Ascending aorta (tissue), 2 donors: ENCODE measurements around the gene DPYD. TPM values are rescaled to one million over a fixed set of nuclear protein-coding genes. Genes with fewer than 3 reads are reported as not detected.

Experiments
- DNase-seq, 2 donors: peaks; one replicate each; pipeline ENCODE4 v3.0.0-alpha.2; 2019; ENCODE audit warnings: low spot score in 2 of 2
- H3K27ac ChIP-seq, 2 donors: fragments of 200-600 bp; sonication (generic); one replicate each; pipeline ENCODE4 v1.5.1; 2016 to 2017; ENCODE audit warnings: mild to moderate bottlenecking in 1 of 2
- H3K27me3 ChIP-seq: fragments of 200-600 bp; sonication (generic); one replicate; pipeline ENCODE4 v1.5.1; 2017
- H3K36me3 ChIP-seq, 2 donors: fragments of 200-600 bp; sonication (generic); one replicate each; pipeline ENCODE4 v1.5.1; 2016
- H3K4me1 ChIP-seq, 2 donors: fragments of 200-600 bp; sonication (generic); one replicate each; pipeline ENCODE4 v1.5.1; 2016 to 2017; ENCODE audit warnings: mild to moderate bottlenecking in 1 of 2
- H3K4me3 ChIP-seq, 2 donors: fragments of 200-600 bp; sonication (generic); one replicate each; pipeline ENCODE4 v1.5.1; 2016 to 2017; ENCODE audit warnings: mild to moderate bottlenecking in 1 of 2
- H3K9me3 ChIP-seq, 2 donors: fragments of 200-600 bp; sonication (generic); one replicate each; pipeline ENCODE4 v1.5.1; 2016
- intact Hi-C: fragments of 100-400 bp; cut with DNase I; formaldehyde crosslinking; loops from one replicate; pipeline ENCODE4 v1.15.1; 2023
- total RNA-seq: library from RNA; depleted of rRNA; stranded (reverse); fragments of >200 nt; gene quantifications from one replicate; pipeline ENCODE4 v1.1.0, GENCODE V29; 2016
- TF ChIP-seq, protein P1 (sequence below), 3 experiments: fragments of 200-600 bp in 2 of 3; fragments of 450-650 bp in 1 of 3; sonication (generic) in 2 of 3; IDR thresholded peaks; one replicate each; pipeline ENCODE4 v1.5.1; 2016 to 2019; ENCODE audit warnings: antibody characterized with exemption in 3 of 3, mild to moderate bottlenecking in 1 of 3, moderate library complexity in 1 of 3

The DPYD gene
- total RNA-seq, 1 donor from 2014 or later, result 22.9 TPM

DNA sequence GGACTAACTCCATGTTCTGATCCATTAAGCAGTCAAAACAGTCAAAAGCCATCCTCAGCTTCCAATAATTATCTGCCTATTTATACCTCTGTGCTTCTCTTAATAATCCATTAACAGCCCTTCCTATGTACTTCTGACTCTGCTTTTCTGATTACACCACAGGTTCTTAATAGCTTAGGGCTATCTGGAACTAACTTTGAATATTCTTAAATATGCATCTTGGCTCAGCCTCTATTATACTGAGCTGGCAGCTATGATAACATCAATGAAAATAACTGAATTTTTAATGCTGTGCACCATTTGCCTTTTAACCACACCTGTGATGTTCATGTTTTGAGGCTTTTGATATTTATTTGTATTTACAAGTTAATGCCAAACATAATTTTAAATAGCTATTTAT, 175.9 kb downstream of the DPYD start:
- Histone ChIP-seq H3K4me1 (no peaks in the 10 kb centered on the region), H3K36me3 (no peaks in the 10 kb centered on the region), H3K27me3 (no peaks in the 10 kb centered on the region), H3K4me3 (no peak overlapping the region), H3K27ac (no peak overlapping the region), H3K9me3 (no peaks in the 10 kb centered on the region)
- intact Hi-C loops, result no loop called here
- no peak for DNase-seq
- TF ChIP-seq, protein P1, sequence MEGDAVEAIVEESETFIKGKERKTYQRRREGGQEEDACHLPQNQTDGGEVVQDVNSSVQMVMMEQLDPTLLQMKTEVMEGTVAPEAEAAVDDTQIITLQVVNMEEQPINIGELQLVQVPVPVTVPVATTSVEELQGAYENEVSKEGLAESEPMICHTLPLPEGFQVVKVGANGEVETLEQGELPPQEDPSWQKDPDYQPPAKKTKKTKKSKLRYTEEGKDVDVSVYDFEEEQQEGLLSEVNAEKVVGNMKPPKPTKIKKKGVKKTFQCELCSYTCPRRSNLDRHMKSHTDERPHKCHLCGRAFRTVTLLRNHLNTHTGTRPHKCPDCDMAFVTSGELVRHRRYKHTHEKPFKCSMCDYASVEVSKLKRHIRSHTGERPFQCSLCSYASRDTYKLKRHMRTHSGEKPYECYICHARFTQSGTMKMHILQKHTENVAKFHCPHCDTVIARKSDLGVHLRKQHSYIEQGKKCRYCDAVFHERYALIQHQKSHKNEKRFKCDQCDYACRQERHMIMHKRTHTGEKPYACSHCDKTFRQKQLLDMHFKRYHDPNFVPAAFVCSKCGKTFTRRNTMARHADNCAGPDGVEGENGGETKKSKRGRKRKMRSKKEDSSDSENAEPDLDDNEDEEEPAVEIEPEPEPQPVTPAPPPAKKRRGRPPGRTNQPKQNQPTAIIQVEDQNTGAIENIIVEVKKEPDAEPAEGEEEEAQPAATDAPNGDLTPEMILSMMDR (IDR thresholded peaks at IDR 0.05), result no peak

DNA sequence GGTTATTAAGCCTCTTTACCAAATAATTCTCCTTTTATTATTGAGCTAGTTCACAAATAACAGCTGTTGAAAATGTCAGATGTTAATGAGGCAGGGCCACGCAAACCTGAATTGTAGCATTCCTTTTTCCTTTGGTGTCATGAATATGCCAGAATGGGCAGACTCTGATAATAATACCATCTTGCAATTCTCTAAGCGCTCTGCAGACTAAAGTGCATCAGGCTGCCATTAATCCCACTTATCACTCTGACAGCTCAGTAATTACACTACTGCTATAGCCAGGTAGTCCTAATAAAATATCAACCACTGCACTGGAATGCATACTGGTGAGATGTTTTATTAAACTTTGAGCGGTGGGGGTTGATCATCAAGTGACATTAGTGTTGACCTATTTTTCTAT, 177.7 kb downstream of the DPYD start:
- intact Hi-C loops, result no loop called here
- H3K36me3 ChIP-seq, result no peaks in the 10 kb centered on the region
- no peak for DNase-seq
- no peak overlapping the region for H3K27ac ChIP-seq
- H3K9me3 ChIP-seq, result no peaks in the 10 kb centered on the region
- no peaks in the 10 kb centered on the region for H3K27me3 ChIP-seq
- no peaks in the 10 kb centered on the region for H3K4me1 ChIP-seq
- H3K4me3 ChIP-seq, result no peak overlapping the region
- TF ChIP-seq, protein P1 (IDR thresholded peaks at IDR 0.05), result no peak

DNA sequence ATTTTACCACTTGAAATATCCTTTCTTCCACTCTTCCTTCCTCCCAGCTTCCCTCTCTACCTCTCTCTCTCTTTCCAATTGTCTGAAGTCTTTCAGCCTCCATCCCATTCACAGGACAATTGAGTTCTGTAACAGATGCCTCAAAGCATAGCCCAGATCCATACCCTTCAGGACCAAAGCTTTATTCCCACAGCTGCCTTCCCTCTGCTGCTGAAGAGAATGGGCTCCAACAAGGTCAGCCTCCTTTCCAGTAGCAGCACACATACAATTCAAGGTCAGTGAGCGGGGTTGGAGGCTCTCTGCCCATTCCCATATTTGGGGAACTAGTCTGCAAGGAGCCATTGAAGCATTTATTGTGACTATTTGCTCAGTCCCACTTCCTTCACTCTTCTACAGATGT, 179.9 kb downstream of the DPYD start:
- TF ChIP-seq, protein P1 (IDR thresholded peaks at IDR 0.05), result no peak
- intact Hi-C loops, result no loop called here
- no peak for DNase-seq
- no peaks in the 10 kb centered on the region for H3K36me3 ChIP-seq
- H3K27ac ChIP-seq, result no peak overlapping the region
- H3K9me3 ChIP-seq, result no peaks in the 10 kb centered on the region
- no peak overlapping the region for H3K4me3 ChIP-seq
- H3K4me1 ChIP-seq, result no peaks in the 10 kb centered on the region
- no peaks in the 10 kb centered on the region for H3K27me3 ChIP-seq

DNA sequence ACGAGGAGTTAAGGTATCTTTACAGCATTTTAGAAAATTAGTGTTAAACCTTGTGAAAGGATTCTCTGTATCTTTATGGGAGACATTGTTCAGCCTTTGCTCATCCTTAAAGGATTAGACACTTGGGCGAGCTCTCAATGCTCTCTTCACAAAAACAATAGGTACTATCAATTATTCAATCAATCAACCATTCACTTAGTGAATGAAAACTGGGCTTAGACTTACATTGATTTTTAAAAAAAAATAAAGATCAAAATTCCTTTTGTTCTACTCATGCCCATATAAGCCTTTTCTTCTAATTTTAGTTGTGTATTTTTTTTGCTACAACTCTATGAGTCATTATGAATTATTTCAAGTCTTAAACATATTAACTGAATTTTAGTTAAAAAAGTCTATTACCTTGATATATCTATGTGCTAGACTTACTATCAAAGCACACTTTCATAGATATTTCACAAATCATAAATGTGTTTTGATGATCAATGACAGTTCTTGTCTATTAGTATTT, 181.2 kb downstream of the DPYD start:
- Histone ChIP-seq H3K4me3 (no peak overlapping the region), H3K27me3 (no peaks in the 10 kb centered on the region), H3K4me1 (no peaks in the 10 kb centered on the region), H3K27ac (no peak overlapping the region), H3K9me3 (no peaks in the 10 kb centered on the region), H3K36me3 (no peaks in the 10 kb centered on the region)
- TF ChIP-seq, protein P1 (IDR thresholded peaks at IDR 0.05), result no peak
- intact Hi-C loops, result no loop called here
- no peak for DNase-seq

DNA sequence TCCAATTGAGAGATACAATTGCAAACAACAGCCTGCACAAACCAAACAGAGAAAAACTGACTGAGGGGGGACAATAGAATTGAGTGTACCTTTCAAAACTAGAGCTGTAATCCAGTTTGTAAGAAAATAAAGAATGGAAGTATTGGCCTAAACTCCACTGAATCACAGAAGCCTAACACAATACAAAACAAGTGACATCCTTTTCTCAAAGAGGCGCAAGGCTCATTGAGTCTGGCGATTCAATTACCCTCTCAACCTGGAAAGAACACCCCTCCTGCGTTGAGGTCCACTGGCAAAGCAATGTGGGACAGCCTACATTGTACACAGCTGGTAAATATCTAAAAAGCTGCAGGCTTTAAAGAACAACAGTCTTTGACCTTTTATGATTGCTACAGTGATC, 182.6 kb downstream of the DPYD start:
- no peaks in the 10 kb centered on the region for H3K27me3 ChIP-seq
- H3K27ac ChIP-seq, result no peak overlapping the region
- intact Hi-C loops, result no loop called here
- H3K4me3 ChIP-seq, result no peak overlapping the region
- TF ChIP-seq, protein P1 (IDR thresholded peaks at IDR 0.05), result no peak
- no peak for DNase-seq
- no peaks in the 10 kb centered on the region for H3K36me3 ChIP-seq
- H3K4me1 ChIP-seq, result no peaks in the 10 kb centered on the region
- no peaks in the 10 kb centered on the region for H3K9me3 ChIP-seq

DNA sequence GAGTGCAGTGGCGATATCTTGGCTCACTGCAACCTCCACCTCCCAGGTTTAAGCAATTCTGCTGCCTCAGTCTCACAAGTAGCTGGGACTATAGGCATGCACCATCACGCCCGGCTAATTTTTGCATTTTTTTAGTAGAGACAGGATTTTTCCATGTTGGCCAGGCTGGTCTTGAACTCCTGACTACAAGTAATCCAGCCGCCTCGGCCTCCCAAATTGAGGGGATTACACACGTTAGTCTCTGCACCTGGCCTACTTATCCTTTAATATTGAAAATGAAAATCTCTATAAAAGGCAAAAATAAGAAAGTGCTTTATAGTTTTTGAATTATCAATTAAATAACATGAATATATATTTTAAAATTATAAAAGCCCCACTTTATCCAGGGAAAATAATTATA, 190.6 kb downstream of the DPYD start:
- Histone ChIP-seq H3K36me3 (no peaks in the 10 kb centered on the region), H3K27me3 (no peaks in the 10 kb centered on the region), H3K4me1 (no peaks in the 10 kb centered on the region), H3K27ac (no peak overlapping the region), H3K9me3 (no peaks in the 10 kb centered on the region), H3K4me3 (no peak overlapping the region)
- DNase-seq, result no peak
- intact Hi-C loops, result no loop called here
- TF ChIP-seq, protein P1 (IDR thresholded peaks at IDR 0.05), result no peak
